Cardiac muscle cell (in vitro differentiated cells and primary cell): ENCODE measurements around the gene EP400. TPM values are rescaled to one million over a fixed set of nuclear protein-coding genes. Genes with fewer than 3 reads are reported as not detected.

Experiments
- DNase-seq, 2 donors: peaks; one replicate each; pipeline versions ENCODE4 v3.0.0 to v3.0.0-alpha.2; 2010 to 2017; ENCODE audit warnings: low read depth in 1 of 2, low spot score in 1 of 2
- H3K27ac ChIP-seq: fragments of 200-600 bp; sonication (generic); 2 replicates; pipeline ENCODE4 v1.5.1; 2016
- H3K27me3 ChIP-seq: fragments of 200-600 bp; sonication (generic); 2 replicates; pipeline ENCODE4 v1.6.0; 2016; ENCODE audit warnings: control low read depth
- H3K36me3 ChIP-seq: fragments of 200-600 bp; sonication (generic); 2 replicates; pipeline ENCODE4 v1.5.1; 2016; ENCODE audit warnings: control low read depth
- H3K4me1 ChIP-seq: fragments of 200-600 bp; sonication (generic); 2 replicates; pipeline ENCODE4 v1.8.1; 2017; ENCODE audit warnings: low read depth, mild to moderate bottlenecking, mixed run types
- H3K4me3 ChIP-seq: fragments of 200-600 bp; sonication (generic); 2 replicates; pipeline ENCODE4 v1.5.1; 2016; ENCODE audit warnings: mild to moderate bottlenecking
- H3K9me3 ChIP-seq: fragments of 200-600 bp; sonication (generic); 2 replicates; pipeline ENCODE4 v1.5.1; 2017; ENCODE audit warnings: low read depth, mild to moderate bottlenecking, control low read depth
- polyA plus RNA-seq: library from polyadenylated mRNA; unstranded; fragments of >200 nt; fragmentation: Nextera tagmentation; extraction: Ambion mirVana; gene quantifications from 2 replicates; pipeline ENCODE4 v1.2.1, GENCODE V29; 2016
- total RNA-seq: library from RNA; depleted of rRNA; stranded (reverse); fragments of >200 nt; gene quantifications from 2 replicates; pipeline ENCODE4 v1.2.3, GENCODE V29; 2016
- TF ChIP-seq, protein P1 (sequence below): IDR thresholded peaks from 2 replicates; pipeline ENCODE4 v1.5.1; 2012; ENCODE audit warnings: low read depth, mild to moderate bottlenecking, low read length

Gene EP400
- total and polyA plus RNA-seq, 2 experiments from 2014 or later: 14.6 to 28.4 TPM

DNA sequence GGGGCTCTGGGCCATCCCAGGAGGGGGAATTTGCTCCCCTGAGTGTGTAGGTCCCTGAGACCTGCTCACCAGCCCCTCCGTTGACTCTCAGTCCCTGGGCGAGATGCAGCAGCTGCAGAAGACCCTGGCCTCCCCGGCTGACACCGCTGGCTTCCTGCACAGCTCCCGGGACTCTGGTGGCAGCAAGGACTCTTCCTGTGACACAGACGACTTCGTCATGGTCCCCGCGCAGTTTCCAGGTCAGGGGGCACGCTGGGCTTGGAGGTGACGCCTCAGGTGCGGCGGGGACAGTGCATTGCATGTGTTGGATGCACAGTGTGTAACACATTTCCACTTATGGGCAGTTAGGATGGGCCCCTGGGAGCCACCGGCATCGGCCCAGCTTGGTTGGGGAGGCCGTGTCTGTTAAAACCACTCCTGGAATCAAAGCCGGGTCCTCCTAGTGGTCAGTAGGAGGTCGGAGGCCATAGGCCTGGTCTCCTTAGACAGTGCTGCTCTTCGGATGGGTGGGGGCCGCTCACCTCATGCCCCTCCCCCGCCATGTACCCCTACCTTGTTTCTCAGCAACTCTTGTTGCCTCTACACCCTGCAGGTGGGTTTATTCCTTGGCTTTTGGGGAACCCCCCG lies 37.8 kb upstream of the EP400 start:
- no peaks in the 10 kb centered on the region for H3K4me1 ChIP-seq
- no peak overlapping the region for H3K27ac ChIP-seq
- TF ChIP-seq, protein P1, sequence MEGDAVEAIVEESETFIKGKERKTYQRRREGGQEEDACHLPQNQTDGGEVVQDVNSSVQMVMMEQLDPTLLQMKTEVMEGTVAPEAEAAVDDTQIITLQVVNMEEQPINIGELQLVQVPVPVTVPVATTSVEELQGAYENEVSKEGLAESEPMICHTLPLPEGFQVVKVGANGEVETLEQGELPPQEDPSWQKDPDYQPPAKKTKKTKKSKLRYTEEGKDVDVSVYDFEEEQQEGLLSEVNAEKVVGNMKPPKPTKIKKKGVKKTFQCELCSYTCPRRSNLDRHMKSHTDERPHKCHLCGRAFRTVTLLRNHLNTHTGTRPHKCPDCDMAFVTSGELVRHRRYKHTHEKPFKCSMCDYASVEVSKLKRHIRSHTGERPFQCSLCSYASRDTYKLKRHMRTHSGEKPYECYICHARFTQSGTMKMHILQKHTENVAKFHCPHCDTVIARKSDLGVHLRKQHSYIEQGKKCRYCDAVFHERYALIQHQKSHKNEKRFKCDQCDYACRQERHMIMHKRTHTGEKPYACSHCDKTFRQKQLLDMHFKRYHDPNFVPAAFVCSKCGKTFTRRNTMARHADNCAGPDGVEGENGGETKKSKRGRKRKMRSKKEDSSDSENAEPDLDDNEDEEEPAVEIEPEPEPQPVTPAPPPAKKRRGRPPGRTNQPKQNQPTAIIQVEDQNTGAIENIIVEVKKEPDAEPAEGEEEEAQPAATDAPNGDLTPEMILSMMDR: no peak
- H3K27me3 ChIP-seq: no peaks in the 10 kb centered on the region
- no peak overlapping the region for H3K4me3 ChIP-seq
- no peak for DNase-seq
- peaks cover 31% of the 10 kb centered on the region for H3K36me3 ChIP-seq
- H3K9me3 ChIP-seq: no peaks in the 10 kb centered on the region

DNA sequence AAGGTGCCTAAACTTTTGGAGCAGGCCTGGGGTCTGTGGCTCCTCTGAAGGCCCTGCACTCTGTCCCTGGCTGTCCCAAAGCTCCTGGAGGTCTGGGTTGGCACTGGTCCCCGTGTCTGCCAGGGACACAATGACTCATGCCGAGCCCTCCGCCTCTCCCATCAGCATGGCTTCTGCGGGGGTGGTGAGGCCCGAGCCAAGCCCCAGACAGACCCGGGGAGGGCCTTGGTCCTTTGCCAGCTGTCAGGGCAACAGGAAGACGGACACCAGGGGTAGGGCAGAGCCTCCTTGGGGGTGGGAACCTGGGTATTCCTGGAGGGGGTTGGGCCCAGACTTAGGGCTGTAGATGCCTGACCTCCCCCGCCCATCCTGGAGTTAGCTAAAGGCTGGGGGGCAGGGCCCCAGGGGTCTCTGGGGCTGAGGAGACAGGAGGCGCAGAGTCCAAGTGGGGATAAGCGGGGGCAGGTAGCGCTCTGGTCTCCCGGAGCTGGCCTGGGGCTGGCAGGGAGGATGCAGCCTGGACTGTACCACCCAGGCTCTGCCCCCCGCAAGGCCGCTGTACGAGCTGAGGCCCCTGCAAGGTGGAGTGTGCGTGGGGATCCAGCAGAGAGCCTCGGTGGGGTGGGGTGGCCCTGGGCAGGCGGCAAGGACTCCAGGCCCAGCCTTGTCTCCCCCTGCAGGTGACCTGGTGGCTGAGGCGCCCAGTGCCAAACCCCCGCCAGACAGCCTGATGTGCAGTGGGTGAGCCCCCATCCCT lies 37.0 kb upstream of the EP400 start:
- Histone ChIP-seq H3K9me3 (no peaks in the 10 kb centered on the region), H3K36me3 (peaks cover 31% of the 10 kb centered on the region)

DNA sequence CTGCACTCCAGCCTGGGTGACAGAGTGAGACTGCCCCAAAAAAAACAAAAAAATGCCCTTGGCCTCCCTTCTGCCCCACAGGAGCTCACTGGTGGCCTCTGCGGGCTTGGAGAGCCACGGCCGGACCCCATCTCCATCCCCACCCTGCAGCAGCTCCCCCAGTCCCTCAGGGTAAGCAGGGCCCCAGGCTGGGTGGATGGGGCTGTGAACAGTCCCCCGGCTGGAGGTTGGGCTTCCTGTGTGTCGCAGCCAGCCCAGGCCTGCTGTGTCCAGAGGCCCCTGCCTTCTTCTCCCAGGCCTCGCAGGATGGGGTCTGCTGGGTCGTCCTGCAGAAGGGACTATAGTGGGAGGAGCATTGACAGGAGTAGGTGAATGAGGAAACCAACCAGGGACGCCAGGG lies 36.1 kb upstream of the EP400 start:
- Histone ChIP-seq H3K36me3 (peaks cover 31% of the 10 kb centered on the region), H3K27me3 (no peaks in the 10 kb centered on the region)

More for the DNA sequence above, 37.0 kb upstream of the EP400 start:
- no peaks in the 10 kb centered on the region for H3K4me1 ChIP-seq
- DNase-seq: peak in 1 of 2 donors; percentile 92
- no peaks in the 10 kb centered on the region for H3K27me3 ChIP-seq
- H3K27ac ChIP-seq: no peak overlapping the region
- H3K4me3 ChIP-seq: no peak overlapping the region
- TF ChIP-seq, protein P1: no peak

DNA sequence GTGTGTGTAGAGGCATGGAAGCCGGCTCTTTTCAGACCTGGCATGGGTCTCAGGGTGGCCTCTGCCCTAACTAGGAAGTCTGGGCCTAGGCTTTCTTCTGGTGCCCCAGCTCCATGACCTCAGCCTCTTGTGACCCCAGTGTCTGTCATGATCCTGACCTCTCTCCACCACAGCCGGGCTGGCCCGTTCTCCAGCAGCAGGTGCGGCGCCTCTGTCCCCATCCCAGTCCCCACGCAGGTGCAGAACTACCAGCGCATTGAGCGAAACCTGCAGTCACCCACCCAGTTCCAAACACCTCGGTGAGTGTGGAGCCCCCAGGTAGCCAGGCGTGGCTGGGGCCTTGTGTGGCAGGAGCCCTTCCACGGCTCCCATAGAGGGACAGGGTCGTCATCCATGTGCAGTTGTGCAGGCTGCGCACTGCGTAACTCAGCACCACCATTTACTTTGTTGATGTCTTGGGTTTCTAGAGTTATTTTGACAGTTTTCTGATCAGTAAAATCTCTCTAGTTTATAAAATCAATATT lies 35.5 kb upstream of the EP400 start:
- Histone ChIP-seq H3K27ac (no peak overlapping the region), H3K9me3 (no peaks in the 10 kb centered on the region), H3K4me3 (no peak overlapping the region), H3K27me3 (no peaks in the 10 kb centered on the region), H3K4me1 (no peaks in the 10 kb centered on the region), H3K36me3 (peaks cover 31% of the 10 kb centered on the region)
- TF ChIP-seq, protein P1: no peak
- DNase-seq: no peak

More for the DNA sequence above, 36.1 kb upstream of the EP400 start:
- no peak overlapping the region for H3K27ac ChIP-seq
- no peak for DNase-seq
- H3K9me3 ChIP-seq: no peaks in the 10 kb centered on the region
- TF ChIP-seq, protein P1: no peak
- H3K4me3 ChIP-seq: no peak overlapping the region
- no peaks in the 10 kb centered on the region for H3K4me1 ChIP-seq

DNA sequence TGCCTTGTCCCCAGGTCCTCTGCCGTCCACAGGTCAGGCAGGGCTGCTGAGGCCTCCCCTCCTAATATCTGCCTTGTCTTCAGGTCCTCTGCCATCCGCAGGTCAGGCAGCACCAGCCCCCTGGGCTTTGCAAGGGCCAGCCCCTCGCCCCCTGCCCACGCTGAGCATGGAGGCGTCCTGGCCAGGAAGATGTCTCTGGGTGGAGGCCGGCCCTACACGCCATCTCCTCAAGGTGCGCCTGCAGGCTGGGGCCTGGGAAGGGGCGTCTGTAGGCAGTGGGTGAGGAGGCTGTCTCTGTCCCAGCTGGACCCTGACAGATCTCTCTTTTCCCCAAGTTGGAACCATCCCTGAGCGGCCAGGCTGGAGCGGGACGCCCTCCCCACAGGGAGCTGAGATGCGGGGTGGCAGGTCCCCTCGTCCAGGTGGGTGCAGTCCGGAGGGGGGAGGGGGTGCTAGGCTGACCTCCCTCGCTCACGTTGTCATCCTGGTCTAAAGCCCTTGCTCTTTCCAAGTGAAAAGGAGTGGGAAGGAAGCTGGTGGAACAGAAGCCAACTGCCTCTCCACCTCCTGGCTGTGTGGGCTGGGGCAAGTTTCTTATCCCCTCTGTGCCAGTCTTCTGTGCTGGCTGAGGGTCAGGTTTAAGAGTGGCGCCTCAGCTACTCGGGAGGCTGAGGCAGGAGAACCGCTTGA lies 34.6 kb upstream of the EP400 start:
- Histone ChIP-seq H3K4me1 (no peaks in the 10 kb centered on the region), H3K36me3 (peaks cover 35% of the 10 kb centered on the region), H3K27me3 (no peaks in the 10 kb centered on the region), H3K9me3 (no peaks in the 10 kb centered on the region), H3K4me3 (no peak overlapping the region), H3K27ac (no peak overlapping the region)
- DNase-seq: no peak
- TF ChIP-seq, protein P1: no peak
